GM12878 (cell line): Measurements from ENCODE around the gene ROBO1. TPM values are rescaled to one million over a fixed set of nuclear protein-coding genes. Genes with fewer than 3 reads are reported as not detected.
A peak's percentile ranks its signal among the peaks of the same experiment; 100 is the strongest.

ENCODE experiments used
- ATAC-seq: fragments of 200-7000 bp; cut with Tn5 transposase; 3 replicates; pipeline ENCODE4 v1.9.1; 2020; ENCODE audit warnings: mild to moderate bottlenecking, moderate library complexity
- BruUV-seq: library from RNA; stranded (reverse); fragments of 400-500 nt; replicated peaks from 2 replicates; lab custom pipeline; 2021; lab: Mats Ljungman, UMichigan
- CTCF ChIA-PET: fragments of 300-600 bp; sonication (Branson Sonifier 250); formaldehyde crosslinking; extraction: SDS; loops from one replicate; lab custom pipeline; 2021; ENCODE audit warnings: inconsistent platforms; lab: Yijun Ruan, JAX
- POLR2A ChIA-PET: fragments of 350-600 bp; formaldehyde crosslinking; extraction: SDS; loops from one replicate; lab custom pipeline; 2021; ENCODE audit warnings: inconsistent platforms; lab: Charles Lee
- RAD21 ChIA-PET: fragments of 300-600 bp; sonication (Branson Sonifier 250); formaldehyde crosslinking; loops from one replicate; lab custom pipeline; 2023; ENCODE audit warnings: antibody characterized with exemption; ENCODE audit not compliant: unreplicated experiment; lab: Charles Lee
- SMC1A ChIA-PET: fragments of 300-600 bp; sonication (Branson Sonifier 250); formaldehyde crosslinking; loops from one replicate; lab custom pipeline; 2023; ENCODE audit not compliant: unreplicated experiment, uncharacterized antibody; lab: Charles Lee
- DNase-seq: peaks from one replicate; pipeline ENCODE4 v3.0.0-alpha.2; 2011; ENCODE audit warnings: low read depth, low spot score
- FAIRE-seq: peaks from 3 replicates; lab custom pipeline; 2011; peaks lifted over from hg19 to GRCh38; lab: Jason Lieb, UNC
- H2AFZ ChIP-seq: 2 replicates; pipeline ENCODE4 v1.6.0; 2011; ENCODE audit warnings: low read depth, low read length, control low read depth; ENCODE audit not compliant: control insufficient read depth
- H3K27ac ChIP-seq: 2 replicates; pipeline ENCODE4 v1.5.1; 2011; ENCODE audit warnings: control low read depth; ENCODE audit not compliant: control insufficient read depth, insufficient read depth
- H3K27me3 ChIP-seq, 2 experiments: replicated peaks in 1 of 2; 2 replicates each; pipeline versions ENCODE4 v1.6.0 to v1.6.1; 2011; ENCODE audit warnings: low read length in 1 of 2; ENCODE audit not compliant: control insufficient read depth in 2 of 2, insufficient read depth in 2 of 2
- H3K36me3 ChIP-seq, 2 experiments: 2 replicates each; pipeline ENCODE4 v1.5.1; 2011; ENCODE audit warnings: low read length in 1 of 2; ENCODE audit not compliant: control insufficient read depth in 2 of 2, insufficient read depth in 2 of 2
- H3K4me1 ChIP-seq: 2 replicates; pipeline ENCODE4 v1.6.1; 2011; ENCODE audit warnings: mild to moderate bottlenecking, low read length, moderate library complexity, mixed read lengths; ENCODE audit not compliant: control insufficient read depth, insufficient read depth
- H3K4me2 ChIP-seq: 2 replicates; pipeline ENCODE4 v1.6.0; 2011; ENCODE audit warnings: control low read depth; ENCODE audit not compliant: control insufficient read depth, insufficient read depth
- H3K4me3 ChIP-seq: fragments of 200-600 bp; sonication (generic); 2 replicates; pipeline ENCODE4 v1.5.1; 2016
- H3K79me2 ChIP-seq: 2 replicates; pipeline ENCODE4 v1.6.0; 2011; ENCODE audit warnings: low read length; ENCODE audit not compliant: control insufficient read depth, insufficient read depth
- H3K9ac ChIP-seq: 2 replicates; pipeline ENCODE4 v1.8.0; 2011; ENCODE audit warnings: low read length, control low read depth, mixed read lengths; ENCODE audit not compliant: control insufficient read depth, insufficient read depth
- H3K9me3 ChIP-seq: replicated peaks from 3 replicates; pipeline ENCODE4 v1.5.1; 2011; ENCODE audit warnings: mild to moderate bottlenecking, low read length; ENCODE audit not compliant: control insufficient read depth, insufficient read depth
- H4K20me1 ChIP-seq: 2 replicates; pipeline ENCODE4 v1.6.0; 2011; ENCODE audit not compliant: control insufficient read depth, insufficient read depth
- ATF7 ChIP-seq: fragments of 450-650 bp; IDR thresholded peaks from 2 replicates; pipeline ENCODE4 v1.6.1; 2016; ENCODE audit warnings: low read depth, mild to moderate bottlenecking
- BHLHE40 ChIP-seq, 2 experiments: fragments of 450-650 bp in 1 of 2; IDR thresholded peaks; 2 replicates each; pipeline ENCODE4 v1.6.1; 2011 to 2017; ENCODE audit warnings: low read depth in 2 of 2, borderline replicate concordance in 1 of 2, improper control_type of control experiment in 1 of 2, low read length in 1 of 2, mild to moderate bottlenecking in 1 of 2
- E2F4 ChIP-seq: IDR thresholded peaks from 2 replicates; pipeline ENCODE4 v1.6.1; 2012; ENCODE audit warnings: low read depth, low read length, improper control_type of control experiment
- IKZF1 ChIP-seq: fragments of 450-650 bp; conservative IDR thresholded peaks from 2 replicates; pipeline ENCODE4 v1.6.1; 2017; ENCODE audit warnings: antibody characterized with exemption, mild to moderate bottlenecking
- IKZF2 ChIP-seq, 2 experiments: fragments of 450-650 bp; IDR thresholded peaks; 2 replicates each; pipeline ENCODE4 v1.6.1; 2017; ENCODE audit warnings: mild to moderate bottlenecking in 2 of 2, moderate library complexity in 2 of 2
- JUNB ChIP-seq: IDR thresholded peaks from 2 replicates; pipeline ENCODE4 v1.6.1; 2016; ENCODE audit warnings: antibody characterized with exemption, mild to moderate bottlenecking
- MTA2 ChIP-seq: fragments of 450-650 bp; IDR thresholded peaks from 2 replicates; pipeline ENCODE4 v1.6.1; 2016; ENCODE audit warnings: low read depth, mild to moderate bottlenecking, moderate library complexity
- MTA3 ChIP-seq: IDR thresholded peaks from 2 replicates; pipeline ENCODE4 v1.6.1; 2012; ENCODE audit warnings: low read length, inconsistent platforms, borderline replicate concordance
- RELB ChIP-seq: fragments of 450-650 bp; IDR thresholded peaks from 2 replicates; pipeline ENCODE4 v1.6.1; 2017; ENCODE audit warnings: low read depth, mild to moderate bottlenecking, moderate library complexity
- SMARCA5 ChIP-seq: fragments of 450-650 bp; IDR thresholded peaks from 2 replicates; pipeline ENCODE4 v1.6.1; 2017; ENCODE audit warnings: mild to moderate bottlenecking
- TAF1 ChIP-seq: IDR thresholded peaks from 2 replicates; pipeline ENCODE4 v1.6.1; 2011; ENCODE audit warnings: mild to moderate bottlenecking, low read depth, low read length, borderline replicate concordance
- TBL1XR1 ChIP-seq: IDR thresholded peaks from 2 replicates; pipeline ENCODE4 v1.6.1; 2012; ENCODE audit warnings: low read depth, low read length, improper control_type of control experiment
- ZNF622 ChIP-seq: fragments of 450-650 bp; IDR thresholded peaks from 2 replicates; pipeline ENCODE4 v1.6.1; 2017; ENCODE audit warnings: mild to moderate bottlenecking, inconsistent platforms
- WGBS: methylation state at CpG from one replicate; pipeline ENCODE4 v1.1.6; 2016; ENCODE audit warnings: low lambda C conversion rate; ENCODE audit not compliant: insufficient replicate concordance, insufficient coverage; ENCODE audit errors: missing lambda C conversion rate; 5-methylcytosine and 5-hydroxymethylcytosine counted together
- in situ Hi-C: fragments of 300-500 bp; cut with MboI; formaldehyde crosslinking; loops from 9 replicates; pipeline ENCODE4 v1.14.3; 2018; ENCODE audit warnings: mixed read lengths
- intact Hi-C: fragments of 100-400 bp; cut with micrococcal nuclease; formaldehyde crosslinking; loops from one replicate; pipeline ENCODE4 v1.14.2; 2022; ENCODE audit not compliant: unreplicated experiment
- polyA plus RNA-seq, 11 experiments: library from polyadenylated mRNA; depleted of rRNA in 4 of 11; unstranded in 6 of 11; stranded (reverse) in 5 of 11; fragments of >200 nt; fragmentation: Nextera tagmentation in 4 of 11; fragmentation: Illumina TruSeq in 1 of 11; extraction: Ambion mirVana in 4 of 11; extraction: Trizol in 1 of 11; gene quantifications; 1 replicate in 1 of 11; 2 replicates in 10 of 11; pipeline versions ENCODE4 v1.2.1 to v1.2.3, GENCODE V29; 2011 to 2016; ENCODE audit warnings: inconsistent platforms in 2 of 11, missing spikeins in 2 of 11, low read depth in 1 of 11
- total RNA-seq, 4 experiments: library from RNA; depleted of rRNA in 3 of 4; stranded (reverse); fragments of >200 nt in 3 of 4; fragmentation: Illumina TruSeq in 1 of 4; extraction: Trizol in 1 of 4; gene quantifications; 2 replicates each; pipeline versions ENCODE4 v1.2.1 to v1.2.3, GENCODE V29; 2013 to 2021

The ROBO1 gene
- total and polyA plus RNA-seq, 10 of the 15 experiments (the other 5 are each of a cell fraction or from before 2014, with no cell fraction given): 0.29 to 46.5 (median 1.2) TPM

- TF ChIP-seq E2F4: no peak
- no peak for TF ChIP-seq MTA3
- TF ChIP-seq RELB: peak; percentile 68; the same call in 1 of the 2 replicates
- no peak for TF ChIP-seq TAF1
- peak; percentile 67 for TF ChIP-seq ATF7
- no peak; the same call in 1 of the 2 replicates for TF ChIP-seq JUNB
These were observed 848.6 kb downstream of the ROBO1 start (continued) for GRCh38 chr3:78919021-78919755.

- Histone ChIP-seq H3K27ac (peak overlapping the region; percentile 13; the same call in 1 of the 2 replicates), H3K79me2 (no peaks in the 10 kb centered on the region), H3K4me2 (no peak overlapping the region), H3K4me3 (no peak overlapping the region), H2AFZ (no peak overlapping the region), H3K36me3 (no peaks in the 10 kb centered on the region), H4K20me1 (no peaks in the 10 kb centered on the region), H3K9me3 (no peaks in the 10 kb centered on the region; the same call in 2 of the 3 replicates), H3K9ac (no peak overlapping the region), H3K4me1 (no peaks in the 10 kb centered on the region), H3K27me3 (no peaks in the 10 kb centered on the region)
- TF ChIP-seq BHLHE40 (IDR thresholded peaks at IDR 0.05; ENCODE audit: borderline replicate concordance in 1 of 2, low read depth in 2 of 2, low read length in 1 of 2): no peak
- 0 out of 2 replicates have a peak, but pooled peaks have one; percentile 47 for TF ChIP-seq MTA2
- TF ChIP-seq TBL1XR1: no peak
- TF ChIP-seq IKZF2 (IDR thresholded peaks at IDR 0.05): peak; percentile 56 to 62; a peak in 2 of 4 replicates
- no peak for TF ChIP-seq ZNF622
- TF ChIP-seq IKZF1: 0 out of 2 replicates have a peak, but pooled peaks have one; percentile 39
- TF ChIP-seq SMARCA5: no peak
- no peak for FAIRE-seq
- TSS peak; percentile 14 for BruUV-seq
- ChIA-PET RAD21 (interaction anchor here (1.0 to 2.7 kb wide), 12 partner anchors 9 to 189 kb away, joined by 3 to 16 read pairs (median 4); no protein-coding TSS in a partner anchor), CTCF (interaction anchor here (1.1 to 1.3 kb wide), 2 partner anchors 10 to 50 kb away, joined by 3 to 5 read pairs; no protein-coding TSS in a partner anchor), POLR2A (no interaction called here), SMC1A (interaction anchor here (1.0 to 5.3 kb wide), 17 partner anchors 9 to 90 kb away, joined by 3 to 32 read pairs (median 4); no protein-coding TSS in a partner anchor)
- intact Hi-C loops: no loop called here
- ATAC-seq: peak; percentile 75
- in situ Hi-C loops: no loop called here
- DNase-seq: peak; percentile 38
- WGBS: 94% methylated on average over 1 of the region's 1 CpG
These were observed 849.3 kb downstream of the ROBO1 start for GRCh38 chr3:78918361-78919020.
